C4-2B (cell line): ENCODE results near the gene POLR3C.

ENCODE experiments used
- CTCF ChIP-seq: fragments of 450-650 bp; conservative IDR thresholded peaks from 2 replicates; pipeline ENCODE4 v1.5.1; 2017; ENCODE audit warnings: mild to moderate bottlenecking
- ZFX ChIP-seq: fragments of 450-650 bp; IDR thresholded peaks from 2 replicates; pipeline ENCODE4 v1.6.1; 2017

DNA sequence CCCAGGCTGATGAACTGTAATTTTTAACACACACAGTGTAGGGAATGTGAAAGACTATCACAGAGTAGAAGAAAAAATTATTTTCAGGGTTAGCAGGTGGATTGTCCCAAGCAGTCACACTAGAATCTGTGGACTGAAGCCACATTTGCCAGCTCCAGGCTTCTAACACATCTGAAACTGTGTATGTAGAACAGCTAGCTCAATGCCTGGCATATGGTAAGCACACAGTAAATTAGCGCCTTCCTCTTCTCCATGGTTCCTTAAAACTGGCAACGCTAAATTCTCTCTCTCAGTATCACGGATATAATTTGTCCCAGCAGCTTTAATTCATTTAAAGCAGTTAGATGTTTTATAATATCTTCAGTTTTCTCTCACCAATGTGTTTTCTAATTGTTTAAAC, 19.0 kb downstream of the POLR3C start:
- no peak for TF ChIP-seq CTCF
- TF ChIP-seq ZFX, result no peak
